Thyroid gland (tissue), 4 donors: ENCODE measurements around the gene GPR183. TPM values are rescaled to one million over a fixed set of nuclear protein-coding genes. Genes with fewer than 3 reads are reported as not detected.
A peak's percentile ranks its signal among the peaks of the same experiment; 100 is the strongest.

Experiments used
- DNase-seq, 2 donors: peaks; one replicate each; pipeline ENCODE4 v3.0.0-alpha.2; 2019
- H3K27ac ChIP-seq, 3 donors: fragments of 200-600 bp; sonication (generic); 1 replicate in 2 of 3; 2 replicates in 1 of 3; pipeline ENCODE4 v1.5.1; 2016 to 2019; ENCODE audit warnings: mild to moderate bottlenecking in 1 of 3, moderate library complexity in 1 of 3
- H3K27me3 ChIP-seq: fragments of 200-600 bp; sonication (generic); one replicate; pipeline ENCODE4 v1.5.1; 2019
- H3K36me3 ChIP-seq, 2 donors: fragments of 200-600 bp; sonication (generic); one replicate each; pipeline ENCODE4 v1.5.1; 2016 to 2019
- H3K4me1 ChIP-seq, 2 donors: fragments of 200-600 bp; sonication (generic); one replicate each; pipeline ENCODE4 v1.5.1; 2017 to 2019
- H3K4me3 ChIP-seq, 3 donors: fragments of 200-600 bp; sonication (generic); replicated peaks in 1 of 3; 1 replicate in 2 of 3; 2 replicates in 1 of 3; pipeline ENCODE4 v1.5.1; 2016; ENCODE audit warnings: mild to moderate bottlenecking in 1 of 3
- H3K9me3 ChIP-seq: fragments of 200-600 bp; sonication (generic); one replicate; pipeline ENCODE4 v1.5.1; 2017
- POLR2A ChIP-seq, 2 donors: fragments of 450-650 bp; IDR thresholded peaks; one replicate each; pipeline ENCODE4 v1.6.1; 2017; ENCODE audit warnings: antibody characterized with exemption in 2 of 2, mild to moderate bottlenecking in 2 of 2, moderate library complexity in 1 of 2
- WGBS, 2 donors: methylation state at CpG; one replicate each; pipeline ENCODE4 v1.1.5; 2017; 5-methylcytosine and 5-hydroxymethylcytosine counted together
- intact Hi-C: fragments of 100-400 bp; cut with DNase I; formaldehyde crosslinking; loops from one replicate; pipeline ENCODE4 v1.15.1; 2023
- total RNA-seq, 4 donors: library from RNA; depleted of rRNA; stranded (reverse); fragments of >200 nt; gene quantifications; one replicate each; pipeline ENCODE4 v1.2.3, GENCODE V29; 2016
- TF ChIP-seq, protein P1 (sequence below), 6 experiments: fragments of 200-600 bp in 3 of 6; fragments of 450-650 bp in 3 of 6; sonication (generic) in 3 of 6; IDR thresholded peaks; one replicate each; pipeline ENCODE4 v1.5.1; 2016 to 2019; ENCODE audit warnings: antibody characterized with exemption in 6 of 6, mild to moderate bottlenecking in 2 of 6, inconsistent platforms in 1 of 6, moderate library complexity in 1 of 6

GPR183 gene
- total RNA-seq, 4 donors from 2014 or later: 2.5 to 9.7 (median 5.1) TPM

DNA sequence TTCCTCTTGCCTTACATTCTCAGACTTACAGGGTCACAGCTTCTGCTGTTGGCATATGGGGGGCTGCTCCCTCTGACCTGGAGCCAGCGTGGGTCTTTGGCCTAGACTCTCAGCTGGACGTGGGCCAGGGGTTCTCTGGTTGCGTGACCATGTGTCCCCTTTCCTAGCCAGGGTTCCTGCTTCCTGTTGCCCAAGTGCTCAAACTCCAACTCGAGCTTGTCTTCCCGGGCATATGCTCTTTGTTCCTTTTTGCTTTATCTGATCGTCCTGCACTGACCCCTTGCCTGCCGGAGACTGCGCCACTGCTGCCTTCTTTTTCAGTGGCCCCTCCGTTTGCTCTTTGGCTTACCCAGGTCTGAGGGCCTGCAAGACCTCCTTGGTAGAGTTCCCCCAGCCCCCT, 25.3 kb upstream of the GPR183 start:
- no peak overlapping the region for H3K27ac ChIP-seq
- no peaks in the 10 kb centered on the region for H3K27me3 ChIP-seq
- H3K4me1 ChIP-seq: no peaks in the 10 kb centered on the region
- no peaks in the 10 kb centered on the region for H3K9me3 ChIP-seq
- no peaks in the 10 kb centered on the region for H3K36me3 ChIP-seq
- TF ChIP-seq, protein P1, sequence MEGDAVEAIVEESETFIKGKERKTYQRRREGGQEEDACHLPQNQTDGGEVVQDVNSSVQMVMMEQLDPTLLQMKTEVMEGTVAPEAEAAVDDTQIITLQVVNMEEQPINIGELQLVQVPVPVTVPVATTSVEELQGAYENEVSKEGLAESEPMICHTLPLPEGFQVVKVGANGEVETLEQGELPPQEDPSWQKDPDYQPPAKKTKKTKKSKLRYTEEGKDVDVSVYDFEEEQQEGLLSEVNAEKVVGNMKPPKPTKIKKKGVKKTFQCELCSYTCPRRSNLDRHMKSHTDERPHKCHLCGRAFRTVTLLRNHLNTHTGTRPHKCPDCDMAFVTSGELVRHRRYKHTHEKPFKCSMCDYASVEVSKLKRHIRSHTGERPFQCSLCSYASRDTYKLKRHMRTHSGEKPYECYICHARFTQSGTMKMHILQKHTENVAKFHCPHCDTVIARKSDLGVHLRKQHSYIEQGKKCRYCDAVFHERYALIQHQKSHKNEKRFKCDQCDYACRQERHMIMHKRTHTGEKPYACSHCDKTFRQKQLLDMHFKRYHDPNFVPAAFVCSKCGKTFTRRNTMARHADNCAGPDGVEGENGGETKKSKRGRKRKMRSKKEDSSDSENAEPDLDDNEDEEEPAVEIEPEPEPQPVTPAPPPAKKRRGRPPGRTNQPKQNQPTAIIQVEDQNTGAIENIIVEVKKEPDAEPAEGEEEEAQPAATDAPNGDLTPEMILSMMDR (IDR thresholded peaks at IDR 0.05): no peak
- no peak for TF ChIP-seq POLR2A (IDR thresholded peaks at IDR 0.05)
- no peak overlapping the region for H3K4me3 ChIP-seq
- no peak for DNase-seq
- 88% methylated on average over 9 of the region's 9 CpGs for WGBS, 2 donors
- intact Hi-C loops: no loop called here

DNA sequence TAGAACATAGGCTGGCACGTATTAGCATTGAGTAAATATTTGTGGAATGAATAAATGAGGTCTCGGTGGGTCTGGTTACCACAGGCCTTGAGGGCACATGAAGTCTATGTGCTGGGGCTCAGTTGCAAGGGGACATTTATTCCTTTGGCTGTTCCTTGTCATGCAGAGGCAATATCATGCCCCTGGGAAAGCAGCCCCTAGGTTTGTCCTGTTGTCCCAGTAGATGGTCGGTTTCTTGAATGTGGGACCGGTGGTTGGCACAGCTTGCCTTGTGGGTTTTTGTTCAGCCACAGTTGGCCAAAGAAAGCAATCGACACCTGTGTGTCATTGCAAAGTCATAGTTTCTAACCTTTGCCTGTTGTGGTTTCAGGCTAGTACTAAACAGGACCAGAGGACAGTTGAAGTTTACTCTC, 24.7 kb upstream of the GPR183 start:
- TF ChIP-seq POLR2A (IDR thresholded peaks at IDR 0.05): no peak
- TF ChIP-seq, protein P1 (IDR thresholded peaks at IDR 0.05): no peak
- intact Hi-C loops: no loop called here

DNA sequence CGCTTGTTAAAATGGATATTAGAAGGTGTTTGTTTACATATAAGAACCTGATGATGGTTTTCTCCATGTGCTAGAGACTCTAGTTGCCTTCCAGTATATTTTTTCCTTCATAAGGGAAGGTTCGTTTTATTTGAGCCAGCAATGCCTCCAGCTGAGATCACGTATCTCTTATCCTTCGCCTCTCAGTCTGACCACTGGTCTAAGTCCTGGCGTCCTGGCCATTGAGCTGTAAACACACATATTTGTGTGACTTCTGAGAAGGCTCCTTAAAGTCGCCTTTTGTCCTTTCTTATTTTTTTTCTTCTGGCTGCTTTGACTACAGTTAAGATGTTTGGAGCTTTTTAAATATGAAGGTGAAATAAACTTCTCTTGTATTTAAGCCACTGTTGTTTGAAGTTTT, 23.7 kb upstream of the GPR183 start:
- no peak for DNase-seq
- Histone ChIP-seq H3K27ac (no peak overlapping the region), H3K36me3 (no peaks in the 10 kb centered on the region), H3K4me1 (no peaks in the 10 kb centered on the region), H3K4me3 (no peak overlapping the region), H3K9me3 (no peaks in the 10 kb centered on the region), H3K27me3 (no peaks in the 10 kb centered on the region)
- 62 to 66% methylated on average over 6 of the region's 6 CpGs for WGBS, 2 donors
- TF ChIP-seq, protein P1 (IDR thresholded peaks at IDR 0.05): no peak
- TF ChIP-seq POLR2A (IDR thresholded peaks at IDR 0.05): no peak
- intact Hi-C loops: no loop called here

More for the DNA sequence above, 24.7 kb upstream of the GPR183 start:
- H3K4me1 ChIP-seq: no peaks in the 10 kb centered on the region
- WGBS, 2 donors: 97 to 98% methylated on average over 5 of the region's 5 CpGs
- no peak overlapping the region for H3K27ac ChIP-seq
- no peaks in the 10 kb centered on the region for H3K9me3 ChIP-seq
- no peaks in the 10 kb centered on the region for H3K27me3 ChIP-seq
- H3K4me3 ChIP-seq: no peak overlapping the region
- H3K36me3 ChIP-seq: no peaks in the 10 kb centered on the region
- DNase-seq: no peak

DNA sequence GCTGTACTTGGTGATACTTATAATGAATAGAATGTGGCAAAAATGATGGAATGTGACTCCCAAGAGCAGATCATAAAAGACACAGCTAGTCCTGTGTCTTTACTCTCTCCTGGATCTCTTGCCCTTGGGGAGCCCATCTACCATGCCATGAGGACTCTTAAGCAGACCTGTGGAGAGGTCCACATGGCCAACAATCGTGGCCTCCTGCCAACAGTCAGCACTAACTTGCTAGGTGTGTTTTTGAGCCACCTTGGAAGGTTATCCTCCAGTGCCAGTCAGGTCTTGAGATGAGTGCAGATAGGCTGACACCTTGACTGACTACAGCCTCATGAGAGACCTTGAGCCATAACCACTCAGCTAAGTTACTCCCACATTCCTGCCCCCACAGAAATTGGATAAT, 22.3 kb upstream of the GPR183 start:
- no peaks in the 10 kb centered on the region for H3K9me3 ChIP-seq

DNA sequence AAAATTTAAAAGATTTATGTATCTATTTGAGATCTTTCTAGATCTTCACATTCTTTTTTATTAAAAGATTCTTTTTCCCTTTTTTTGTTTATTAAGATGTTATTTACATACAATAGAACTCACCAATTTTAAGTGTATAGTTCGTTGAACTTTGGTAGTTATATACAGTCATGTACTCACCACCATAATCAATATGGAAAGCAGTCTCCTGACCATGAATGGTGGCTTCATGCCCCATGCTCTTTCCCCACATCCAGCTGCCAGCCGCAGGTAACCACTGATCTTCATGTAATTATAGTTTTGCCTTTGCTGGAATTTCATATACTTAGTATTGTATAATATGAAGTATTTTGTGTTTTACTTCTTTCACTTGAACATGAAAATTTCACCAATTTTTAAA, 20.6 kb upstream of the GPR183 start:
- Histone ChIP-seq H3K4me1 (no peaks in the 10 kb centered on the region), H3K27me3 (no peaks in the 10 kb centered on the region), H3K27ac (no peak overlapping the region), H3K36me3 (no peaks in the 10 kb centered on the region), H3K9me3 (no peaks in the 10 kb centered on the region), H3K4me3 (no peak overlapping the region)
- intact Hi-C loops: no loop called here
- 97% methylated on average over 2 of the region's 2 CpGs for WGBS, 2 donors
- no peak for DNase-seq
- TF ChIP-seq, protein P1 (IDR thresholded peaks at IDR 0.05): no peak
- no peak for TF ChIP-seq POLR2A (IDR thresholded peaks at IDR 0.05)

More for the DNA sequence above, 22.3 kb upstream of the GPR183 start:
- DNase-seq: peak; percentile 77 to 83
- intact Hi-C loops: no loop called here
- WGBS, 2 donors: 38 to 63% methylated on average over 1 of the region's 1 CpG
- no peak overlapping the region for H3K4me3 ChIP-seq
- no peaks in the 10 kb centered on the region for H3K4me1 ChIP-seq
- no peaks in the 10 kb centered on the region for H3K27me3 ChIP-seq
- no peak overlapping the region for H3K27ac ChIP-seq
- no peaks in the 10 kb centered on the region for H3K36me3 ChIP-seq
- TF ChIP-seq, protein P1 (IDR thresholded peaks at IDR 0.05): no peak
- TF ChIP-seq POLR2A (IDR thresholded peaks at IDR 0.05): no peak
